Stimulated activated naive CD8-positive, alpha-beta T cell treated with anti-CD3 and anti-CD28 coated beads, Interleukin-15, amount 100 ng/mL, for 72 hours (primary cell): ENCODE data around the gene MTUS2.

ENCODE experiments used
- ATAC-seq: fragments of 150-1000 bp; cut with Tn5 transposase; 2 replicates; pipeline ENCODE4 v1.10.0; 2021; ENCODE audit warnings: mild to moderate bottlenecking, moderate library complexity
- DNase-seq, 2 donors: peaks; one replicate each; pipeline ENCODE4 v3.0.0; 2021 to 2022
- H3K27ac Mint-ChIP-seq, 2 donors: one replicate each; pipeline ENCODE4 v1.8.0; 2022; ENCODE audit warnings: mild to moderate bottlenecking in 2 of 2, mixed read lengths in 2 of 2, moderate library complexity in 2 of 2
- H3K27me3 Mint-ChIP-seq: one replicate; pipeline ENCODE4 v1.8.0; 2022; ENCODE audit warnings: mixed read lengths
- H3K4me1 Mint-ChIP-seq: one replicate; pipeline ENCODE4 v1.8.0; 2022; ENCODE audit warnings: mild to moderate bottlenecking, mixed read lengths
- H3K4me3 Mint-ChIP-seq, 2 donors: one replicate each; pipeline ENCODE4 v1.8.0; 2022; ENCODE audit warnings: mild to moderate bottlenecking in 2 of 2, mixed read lengths in 2 of 2, moderate library complexity in 1 of 2
- H3K9me3 Mint-ChIP-seq, 2 donors: one replicate each; pipeline ENCODE4 v1.8.0; 2022; ENCODE audit warnings: mixed read lengths in 2 of 2

The MTUS2 gene

DNA sequence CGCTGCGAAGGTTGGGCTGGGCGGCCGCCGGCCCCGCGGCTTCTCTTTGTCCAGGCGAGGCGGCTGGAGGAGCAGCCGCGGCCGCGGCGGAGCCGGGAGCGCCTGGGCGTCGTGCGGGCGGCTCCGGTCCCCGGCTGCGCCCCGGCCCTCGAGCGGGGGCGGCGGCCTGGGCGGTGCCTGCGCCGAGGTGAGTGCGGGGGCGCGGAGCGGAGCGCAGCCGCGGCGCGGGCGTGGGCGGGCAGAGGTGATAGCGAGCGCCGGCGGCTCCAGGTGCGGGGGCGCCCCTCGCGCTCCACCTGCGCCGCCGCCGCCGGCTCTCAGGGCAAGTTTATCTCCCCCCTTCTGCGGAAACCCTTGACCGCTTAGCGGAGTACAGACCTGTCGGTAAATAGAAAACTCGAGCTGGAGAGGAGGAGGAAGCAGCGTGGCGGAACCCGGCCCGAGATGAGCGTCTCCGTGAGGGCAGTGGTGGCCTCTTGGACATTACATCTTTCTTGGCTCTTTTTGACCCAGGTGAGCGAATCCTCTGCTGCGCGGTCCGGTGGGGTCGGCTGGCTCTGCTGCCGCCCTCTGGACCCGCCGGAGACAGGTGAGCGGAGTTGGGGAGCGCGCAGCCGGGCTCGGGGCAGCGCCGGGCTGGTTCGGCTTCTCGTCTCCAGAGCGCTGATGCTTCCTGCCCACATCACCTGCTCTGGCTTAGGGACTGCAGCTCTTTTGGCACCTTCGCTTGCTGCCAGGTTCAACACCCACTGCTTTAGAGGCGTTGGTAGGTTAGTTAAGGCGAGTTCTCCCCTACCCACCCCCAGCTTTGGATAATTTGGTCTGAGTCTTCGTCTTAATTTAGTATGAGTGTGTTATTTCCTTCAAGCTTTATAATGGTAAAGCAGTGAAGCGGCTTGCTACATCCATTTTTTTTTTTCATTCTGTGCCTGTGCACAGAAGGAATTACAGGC is at the start of gene MTUS2:
Gene MTUS2, plus strand, starts transcription at position 241 of the 953 bp plus-strand sequence.
- peaks cover 15 to 32% of the 10 kb centered on the region in 2 donors for H3K9me3 Mint-ChIP-seq
- peak; percentile 8 to 17 for DNase-seq
- no peak within 1 kb of the TSS for H3K27ac Mint-ChIP-seq
- H3K4me3 Mint-ChIP-seq: peak within 1 kb of the TSS; percentile 63 to 72
- peak; percentile 65 for ATAC-seq
- peaks cover 90% of the 10 kb centered on the region for H3K27me3 Mint-ChIP-seq
- H3K4me1 Mint-ChIP-seq: peaks cover 14% of the 10 kb centered on the region

DNA sequence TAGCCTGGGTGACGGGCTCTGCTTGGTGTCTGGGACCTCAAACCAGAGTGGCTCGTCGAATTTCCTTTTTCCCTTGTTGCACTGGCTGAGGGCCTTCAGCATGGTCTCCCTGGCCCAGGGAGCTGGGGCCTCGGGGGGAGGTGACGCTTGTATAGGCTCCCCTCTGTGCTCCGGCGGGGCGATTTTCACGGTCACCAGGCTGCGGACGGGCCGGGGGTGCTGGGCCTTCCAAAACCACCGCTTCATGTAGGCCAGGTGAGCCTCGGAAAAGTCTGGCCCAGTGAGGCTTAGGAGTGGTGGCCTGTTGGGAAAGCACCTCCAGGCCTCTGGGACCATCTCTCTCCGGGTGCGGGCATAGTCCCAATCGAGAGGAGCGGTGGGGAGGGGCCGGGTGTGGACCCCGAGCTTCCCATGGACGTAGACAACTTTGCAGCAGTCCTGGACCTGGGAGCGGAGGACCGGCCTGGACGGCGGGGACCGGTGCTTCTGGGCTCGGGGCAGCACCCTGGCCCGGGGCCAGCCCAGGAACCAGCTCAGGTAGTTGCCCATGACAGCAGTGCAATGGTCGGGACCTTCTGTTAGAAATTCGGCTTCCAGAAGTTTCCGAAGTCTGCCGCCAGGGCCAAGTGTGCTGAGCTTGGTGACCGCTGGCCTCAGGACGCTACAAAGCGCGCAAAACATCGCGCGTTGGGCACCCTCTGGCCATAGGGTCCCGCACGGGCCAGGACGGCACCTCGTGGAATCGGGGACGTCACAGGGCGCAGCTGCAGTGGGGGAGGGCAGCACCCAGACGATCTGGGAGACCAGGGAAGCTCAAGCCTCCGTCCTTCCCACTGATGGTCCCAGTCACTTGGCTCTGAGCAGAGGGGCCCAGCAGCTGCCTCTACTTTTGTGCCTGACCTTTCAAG is 41.6 kb upstream of the MTUS2 start:
- H3K4me1 Mint-ChIP-seq: no peaks in the 10 kb centered on the region
- peaks cover 56% of the 10 kb centered on the region for H3K27me3 Mint-ChIP-seq
- ATAC-seq: no peak

DNA sequence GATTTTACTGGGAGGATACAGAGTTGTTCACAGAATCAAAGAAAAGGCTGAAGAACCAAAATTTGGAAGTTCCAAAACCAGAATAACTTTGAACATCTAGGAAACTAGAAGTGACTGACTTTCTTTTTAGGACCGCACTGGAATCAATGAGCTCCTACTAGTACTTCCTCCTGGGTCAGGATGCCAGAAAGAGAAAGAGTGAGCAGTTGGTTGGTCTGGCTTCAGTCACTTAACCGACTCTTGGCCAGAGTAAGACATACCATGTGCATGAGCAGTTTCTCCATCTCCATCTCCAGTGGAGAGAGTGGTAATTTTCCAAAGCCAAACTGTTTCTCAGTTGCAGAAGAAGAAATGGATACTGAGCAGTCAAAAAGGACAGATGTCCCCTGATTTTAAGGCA is 27.1 kb upstream of the MTUS2 start:
- Mint-ChIP-seq H3K4me1 (peaks cover 6% of the 10 kb centered on the region), H3K4me3 (no peak overlapping the region), H3K27ac (no peak overlapping the region), H3K9me3 (no peaks in the 10 kb centered on the region), H3K27me3 (peaks cover 50% of the 10 kb centered on the region)
- no peak for ATAC-seq
- DNase-seq: no peak

More for the DNA sequence above, 41.6 kb upstream of the MTUS2 start:
- Mint-ChIP-seq H3K4me3 (no peak overlapping the region), H3K9me3 (peaks cover 8 to 18% of the 10 kb centered on the region in 2 donors), H3K27ac (no peak overlapping the region)
- no peak for DNase-seq

GRCh38 chr13:28794396-28794795 is 25.7 kb upstream of the MTUS2 start:
- DNase-seq (no peak), ATAC-seq (no peak)
- H3K4me1 Mint-ChIP-seq: peaks cover 6% of the 10 kb centered on the region
- H3K4me3 Mint-ChIP-seq: no peak overlapping the region
- no peaks in the 10 kb centered on the region for H3K9me3 Mint-ChIP-seq
- peaks cover 58% of the 10 kb centered on the region for H3K27me3 Mint-ChIP-seq
- no peak overlapping the region for H3K27ac Mint-ChIP-seq

- Mint-ChIP-seq H3K4me3 (no peak overlapping the region), H3K9me3 (no peaks in the 10 kb centered on the region), H3K27ac (no peak overlapping the region), H3K27me3 (peaks cover 39% of the 10 kb centered on the region), H3K4me1 (peaks cover 6% of the 10 kb centered on the region)
- no peak for DNase-seq
- ATAC-seq: no peak
Observed at GRCh38 chr13:28796938-28797257, 23.2 kb upstream of the MTUS2 start.

GRCh38 chr13:28805193-28805819 is 14.8 kb upstream of the MTUS2 start:
- Mint-ChIP-seq H3K4me3 (no peak overlapping the region), H3K27ac (no peak overlapping the region), H3K9me3 (peaks cover 6 to 32% of the 10 kb centered on the region in 2 donors), H3K4me1 (no peaks in the 10 kb centered on the region), H3K27me3 (peaks cover 30% of the 10 kb centered on the region)
- peak; percentile 28 to 36 for DNase-seq
- no peak for ATAC-seq

- no peak overlapping the region for H3K27ac Mint-ChIP-seq
Observed at GRCh38 chr13:28817204-28817603, 2.9 kb upstream of the MTUS2 start.

DNA sequence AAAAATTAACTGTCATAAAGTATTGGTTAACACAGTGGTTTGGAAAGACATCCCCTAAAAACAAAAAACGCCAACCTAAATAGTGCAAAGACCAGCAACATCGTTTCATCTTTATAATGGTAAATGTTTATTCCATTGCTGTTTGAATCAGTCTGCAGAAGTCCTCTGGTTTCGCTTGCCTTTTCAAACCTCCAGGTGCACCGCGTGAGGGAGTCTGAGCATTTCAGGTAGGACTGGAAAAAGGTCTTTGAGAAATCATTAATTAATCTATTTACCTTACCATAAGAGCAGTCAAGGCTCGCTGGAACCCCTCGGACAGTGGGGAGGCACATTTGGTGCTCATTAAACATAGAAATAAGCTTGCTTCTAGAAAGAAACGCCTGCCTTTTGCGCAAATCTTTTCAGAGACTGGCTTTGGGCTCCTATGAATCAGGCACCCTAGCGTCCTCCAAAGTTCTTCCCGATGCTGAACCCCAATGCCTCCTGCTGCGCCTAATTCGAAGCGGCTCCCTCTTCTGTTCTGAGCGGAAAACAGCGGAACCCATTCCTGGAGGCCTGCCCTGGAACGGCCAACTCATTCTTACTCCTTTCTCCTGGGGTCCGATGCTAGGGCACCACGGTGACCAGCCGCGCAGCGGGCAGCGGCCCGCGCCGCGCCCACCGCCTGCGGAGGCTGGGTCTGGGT is 951 bp upstream of the MTUS2 start:
- H3K4me1 Mint-ChIP-seq: peaks cover 14% of the 10 kb centered on the region
- peak overlapping the region; percentile 19 to 55 for H3K4me3 Mint-ChIP-seq
- H3K9me3 Mint-ChIP-seq: peaks cover 15 to 24% of the 10 kb centered on the region in 2 donors
- H3K27me3 Mint-ChIP-seq: peaks cover 84% of the 10 kb centered on the region
- ATAC-seq (no peak), DNase-seq (no peak)
- H3K27ac Mint-ChIP-seq: no peak overlapping the region

More at GRCh38 chr13:28817204-28817603, 2.9 kb upstream of the MTUS2 start:
- Mint-ChIP-seq H3K27me3 (peaks cover 64% of the 10 kb centered on the region), H3K4me3 (no peak overlapping the region), H3K9me3 (peaks cover 9 to 12% of the 10 kb centered on the region in 2 donors), H3K4me1 (peaks cover 14% of the 10 kb centered on the region)
- ATAC-seq (no peak), DNase-seq (no peak)

GRCh38 chr13:28819735-28820098 is 422 bp upstream of the MTUS2 start:
- H3K9me3 Mint-ChIP-seq: peaks cover 15 to 29% of the 10 kb centered on the region in 2 donors
- peaks cover 89% of the 10 kb centered on the region for H3K27me3 Mint-ChIP-seq
- peaks cover 14% of the 10 kb centered on the region for H3K4me1 Mint-ChIP-seq
- DNase-seq: peak; percentile 59 to 63
- H3K4me3 Mint-ChIP-seq: peak overlapping the region; percentile 19 to 55
- no peak overlapping the region for H3K27ac Mint-ChIP-seq
- peak; percentile 87 for ATAC-seq

- no peak overlapping the region for H3K4me3 Mint-ChIP-seq
- H3K9me3 Mint-ChIP-seq: peaks cover 9 to 27% of the 10 kb centered on the region in 2 donors
- H3K27me3 Mint-ChIP-seq: peaks cover 82% of the 10 kb centered on the region
- ATAC-seq (no peak), DNase-seq (no peak)
- H3K4me1 Mint-ChIP-seq: peaks cover 14% of the 10 kb centered on the region
- no peak overlapping the region for H3K27ac Mint-ChIP-seq
Observed at GRCh38 chr13:28822151-28822550, 2.0 kb downstream of the MTUS2 start.

GRCh38 chr13:28822801-28823200 is 2.7 kb downstream of the MTUS2 start:
- Mint-ChIP-seq H3K27me3 (peaks cover 76% of the 10 kb centered on the region), H3K27ac (no peak overlapping the region), H3K4me1 (peaks cover 14% of the 10 kb centered on the region), H3K9me3 (peaks cover 6 to 27% of the 10 kb centered on the region in 2 donors), H3K4me3 (no peak overlapping the region)
- DNase-seq: no peak
- ATAC-seq: no peak

DNA sequence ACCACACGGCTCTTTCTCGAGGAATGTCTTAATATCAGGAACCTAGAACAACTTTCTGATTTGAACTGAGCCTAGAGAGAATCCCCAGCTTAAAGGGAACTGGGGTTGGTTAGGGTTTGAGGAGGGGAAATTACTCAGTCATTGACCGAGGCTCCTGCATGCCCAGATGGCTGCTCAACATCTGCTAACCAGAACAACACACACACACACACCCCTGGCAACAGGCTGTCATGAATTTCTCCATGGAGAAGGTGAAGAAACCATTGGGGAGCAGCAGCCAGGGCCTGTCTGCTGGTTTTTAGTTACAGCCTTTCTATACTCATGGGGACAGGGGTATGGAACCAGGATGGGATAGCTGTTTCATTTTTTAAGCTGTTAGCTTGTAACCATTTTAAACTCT is 5.2 kb downstream of the MTUS2 start:
- no peak for ATAC-seq
- Mint-ChIP-seq H3K27me3 (peaks cover 54% of the 10 kb centered on the region), H3K27ac (no peak overlapping the region), H3K4me1 (peaks cover 6% of the 10 kb centered on the region), H3K4me3 (no peak overlapping the region), H3K9me3 (peaks cover 17 to 44% of the 10 kb centered on the region in 2 donors)
- no peak for DNase-seq

DNA sequence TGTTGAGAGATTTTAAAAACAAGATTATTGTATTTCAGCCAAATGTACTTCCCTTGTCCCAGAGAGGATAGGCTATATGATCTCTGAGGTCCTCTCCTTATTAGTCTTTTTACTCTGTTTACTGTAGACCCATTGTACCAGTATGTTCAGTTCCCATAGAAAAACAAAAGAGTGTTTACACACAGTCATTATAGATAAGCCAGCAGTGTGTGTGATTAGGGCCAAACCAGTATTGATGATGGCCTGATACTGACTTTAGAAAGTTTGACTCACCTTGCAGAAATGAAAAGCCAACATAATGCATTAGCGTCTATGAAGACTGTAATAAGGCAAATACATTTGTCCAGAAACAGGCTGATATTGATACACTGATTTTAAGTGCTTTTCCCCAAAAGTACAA is 6.2 kb downstream of the MTUS2 start:
- Mint-ChIP-seq H3K27ac (no peak overlapping the region), H3K27me3 (peaks cover 44% of the 10 kb centered on the region), H3K4me3 (no peak overlapping the region), H3K9me3 (peaks cover 27 to 52% of the 10 kb centered on the region in 2 donors), H3K4me1 (no peaks in the 10 kb centered on the region)
- no peak for DNase-seq
- no peak for ATAC-seq

DNA sequence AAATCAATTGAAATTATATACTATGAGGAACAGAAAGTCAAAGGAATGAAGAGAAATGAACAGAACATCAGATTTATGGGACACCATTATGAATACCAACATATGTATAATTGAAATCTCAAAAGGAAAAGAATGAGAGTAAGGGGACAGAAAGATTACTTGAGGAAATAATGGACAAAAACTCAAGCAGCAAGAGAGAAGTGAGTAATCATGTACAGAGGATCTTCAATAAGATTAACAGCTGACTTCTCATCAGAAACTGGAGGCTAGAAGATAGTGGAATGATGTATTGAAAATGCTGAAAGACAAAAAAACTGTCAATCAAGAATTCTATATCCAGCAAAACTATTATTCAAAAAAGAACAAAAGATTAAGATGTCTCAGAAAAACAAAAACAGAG is 10.4 kb downstream of the MTUS2 start:
- DNase-seq (no peak), ATAC-seq (no peak)
- H3K9me3 Mint-ChIP-seq: peaks cover 23 to 32% of the 10 kb centered on the region in 2 donors
- H3K27me3 Mint-ChIP-seq: peaks cover 2% of the 10 kb centered on the region
- no peaks in the 10 kb centered on the region for H3K4me1 Mint-ChIP-seq
- no peak overlapping the region for H3K27ac Mint-ChIP-seq
- no peak overlapping the region for H3K4me3 Mint-ChIP-seq

- Mint-ChIP-seq H3K4me1 (no peaks in the 10 kb centered on the region), H3K27ac (no peak overlapping the region), H3K27me3 (no peaks in the 10 kb centered on the region), H3K4me3 (no peak overlapping the region), H3K9me3 (peaks cover 23 to 32% of the 10 kb centered on the region in 2 donors)
- no peak for DNase-seq
- no peak for ATAC-seq
Observed at GRCh38 chr13:28831117-28831516, 11.0 kb downstream of the MTUS2 start.
